NCI-H128 (cell line): ENCODE results near the gene TM9SF4.
"Not testable (repeated sequence)": the region's sequence is repeated elsewhere in the genome, so short reads cannot be mapped to it uniquely, and the experiment has no call there.

Source experiments
- DNase-seq: peaks from one replicate; lab custom pipeline; 2025; ENCODE audit not compliant: unreplicated experiment; lab: John Stamatoyannopoulos, UW

Gene TM9SF4

DNA sequence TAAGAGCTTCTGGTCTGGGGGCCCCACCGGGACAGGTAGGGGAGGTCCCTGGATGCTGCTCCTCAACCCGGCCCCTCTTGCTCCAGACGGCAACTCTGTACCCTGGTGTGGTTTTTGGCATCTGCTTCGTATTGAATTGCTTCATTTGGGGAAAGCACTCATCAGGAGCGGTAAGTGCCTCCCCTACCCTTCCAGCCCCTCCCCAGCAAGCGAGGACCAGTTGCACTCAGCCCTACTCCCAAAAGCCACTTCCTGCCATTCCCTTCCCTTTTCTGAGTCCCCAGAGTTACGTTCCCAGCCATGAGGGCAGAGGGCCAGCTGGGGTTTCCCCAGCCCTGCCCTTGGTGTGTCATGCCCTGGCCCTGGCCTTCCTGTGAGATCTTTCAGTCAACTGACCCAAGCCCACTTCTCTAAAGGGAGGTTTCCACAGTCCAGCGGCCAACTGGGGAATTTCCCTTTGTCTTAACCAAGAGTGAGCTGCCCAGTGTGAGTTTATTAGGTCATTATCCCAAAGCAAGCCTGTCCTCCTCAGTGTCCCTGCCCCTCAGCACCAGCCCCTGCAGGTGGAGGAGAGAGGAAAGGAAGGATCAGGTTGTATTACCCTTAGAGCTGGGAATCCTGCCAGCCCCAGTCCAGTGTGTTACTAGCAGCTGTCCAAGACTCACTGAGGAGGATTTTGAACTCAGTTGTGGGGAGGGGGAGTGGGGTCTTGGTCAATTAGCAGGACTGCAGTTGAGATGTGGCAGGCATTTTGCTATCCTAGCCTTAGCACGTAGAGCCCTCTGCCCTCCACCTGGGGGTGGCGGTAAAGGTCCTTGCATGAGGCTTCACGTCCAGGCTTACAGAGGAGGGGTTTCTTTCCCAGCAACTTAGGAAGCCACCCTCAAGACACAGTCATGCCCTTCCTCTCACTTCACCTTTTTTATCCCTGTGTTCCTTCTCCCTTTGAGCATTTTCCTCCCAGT is 45.8 kb downstream of the TM9SF4 start:
- peak; percentile 77 for DNase-seq

- DNase-seq: no peak
These were observed 48.1 kb downstream of the TM9SF4 start for GRCh38 chr20:32157611-32158010.

GRCh38 chr20:32158351-32158750 is 48.8 kb downstream of the TM9SF4 start:
- DNase-seq: no peak

GRCh38 chr20:32158943-32159660 is 49.6 kb downstream of the TM9SF4 start:
- DNase-seq: no peak

GRCh38 chr20:32159766-32160221 is 50.3 kb downstream of the TM9SF4 start:
- DNase-seq: no peak

DNA sequence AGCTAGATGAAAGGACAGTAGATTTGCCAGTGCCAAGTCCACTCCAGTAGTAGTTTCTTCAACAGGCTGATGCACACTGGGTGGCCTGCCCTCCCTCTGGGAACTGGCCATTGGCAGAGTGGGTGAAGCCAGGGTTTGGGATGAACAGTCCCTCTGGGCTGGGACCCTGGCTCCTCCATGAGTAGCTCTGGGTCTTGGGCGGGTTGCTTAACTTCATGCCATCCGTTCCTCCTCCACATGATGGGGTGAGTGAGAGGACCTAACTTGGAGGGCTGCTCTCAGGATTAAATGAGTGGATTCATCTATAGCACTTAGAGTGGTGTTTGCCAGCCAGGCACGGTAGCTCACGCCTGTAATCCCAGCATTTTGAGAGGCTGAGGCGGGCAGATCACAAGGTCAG is 50.8 kb downstream of the TM9SF4 start:
- no peak for DNase-seq

DNA sequence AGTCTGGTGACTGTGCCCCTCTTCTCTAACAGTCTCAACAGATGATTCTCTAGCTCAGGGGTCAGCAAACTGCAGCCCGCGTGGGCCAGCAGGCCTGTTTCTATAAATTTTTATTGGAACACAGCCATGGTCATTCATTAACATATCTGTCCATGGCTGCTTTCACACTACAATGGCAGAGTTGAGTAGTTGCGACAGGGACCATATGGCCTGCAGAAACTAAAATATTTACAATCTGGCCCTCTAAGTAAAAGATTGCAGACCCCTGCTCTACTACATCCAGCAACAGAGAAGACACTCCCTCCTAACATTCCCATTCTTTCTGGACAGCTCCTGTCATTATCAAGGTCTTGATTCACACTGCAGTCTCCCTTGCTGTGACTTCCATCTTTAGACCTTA is 52.8 kb downstream of the TM9SF4 start:
- DNase-seq: no peak

GRCh38 chr20:32163951-32164350 is 54.4 kb downstream of the TM9SF4 start:
- DNase-seq: no peak

DNA sequence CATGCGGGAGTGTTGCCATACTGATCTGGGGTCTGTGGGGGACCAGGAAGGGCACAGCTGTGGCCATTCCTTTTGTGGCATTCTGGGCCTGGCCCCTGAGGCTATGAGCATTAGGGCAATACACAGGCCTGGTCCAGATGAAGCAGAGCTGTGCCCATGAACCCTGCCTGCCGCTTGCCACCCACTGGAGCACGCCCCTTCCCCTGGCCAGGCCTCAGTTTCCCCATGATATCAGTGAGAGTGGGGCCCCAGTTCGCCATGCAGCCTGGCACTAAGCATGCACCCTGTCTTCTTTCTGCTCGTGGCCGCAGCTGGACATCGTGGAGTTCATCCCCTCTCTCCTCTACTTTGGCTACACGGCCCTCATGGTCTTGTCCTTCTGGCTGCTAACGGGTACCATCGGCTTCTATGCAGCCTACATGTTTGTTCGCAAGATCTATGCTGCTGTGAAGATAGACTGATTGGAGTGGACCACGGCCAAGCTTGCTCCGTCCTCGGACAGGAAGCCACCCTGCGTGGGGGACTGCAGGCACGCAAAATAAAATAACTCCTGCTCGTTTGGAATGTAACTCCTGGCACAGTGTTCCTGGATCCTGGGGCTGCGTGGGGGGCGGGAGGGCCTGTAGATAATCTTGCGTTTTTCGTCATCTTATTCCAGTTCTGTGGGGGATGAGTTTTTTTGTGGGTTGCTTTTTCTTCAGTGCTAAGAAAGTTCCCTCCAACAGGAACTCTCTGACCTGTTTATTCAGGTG is 55.6 kb downstream of the TM9SF4 start:
- no peak for DNase-seq

DNA sequence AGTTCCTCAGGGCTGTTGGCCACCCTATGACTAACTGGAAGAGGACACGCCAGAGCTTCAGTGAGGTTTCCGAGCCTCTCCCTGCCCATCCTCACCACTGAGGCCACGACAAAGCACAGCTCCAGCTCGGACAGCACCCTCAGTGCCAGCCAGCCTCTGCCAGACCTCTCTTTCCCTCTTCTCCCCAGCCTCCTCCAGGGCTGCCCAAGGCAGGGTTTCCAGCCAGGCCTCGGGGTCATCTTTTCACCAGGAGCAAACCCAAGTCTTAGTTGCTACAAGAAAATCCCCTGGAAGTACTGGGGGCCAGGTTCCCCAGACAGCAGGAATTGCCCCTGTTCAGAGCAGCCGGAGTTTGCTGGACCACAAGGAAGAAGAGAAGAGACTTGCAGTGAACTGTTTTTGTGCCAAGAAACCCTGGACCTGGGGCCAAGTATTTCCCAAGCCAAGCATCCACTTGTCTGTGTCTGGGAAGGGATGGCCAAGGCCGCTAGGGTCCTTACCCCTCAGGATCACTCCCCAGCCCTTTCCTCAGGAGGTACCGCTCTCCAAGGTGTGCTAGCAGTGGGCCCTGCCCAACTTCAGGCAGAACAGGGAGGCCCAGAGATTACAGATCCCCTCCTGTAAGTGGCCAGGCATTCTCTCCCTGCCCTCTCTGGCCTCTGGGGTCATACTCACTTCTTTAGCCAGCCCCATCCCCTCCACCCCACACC is 56.5 kb downstream of the TM9SF4 start:
- DNase-seq: no peak

DNA sequence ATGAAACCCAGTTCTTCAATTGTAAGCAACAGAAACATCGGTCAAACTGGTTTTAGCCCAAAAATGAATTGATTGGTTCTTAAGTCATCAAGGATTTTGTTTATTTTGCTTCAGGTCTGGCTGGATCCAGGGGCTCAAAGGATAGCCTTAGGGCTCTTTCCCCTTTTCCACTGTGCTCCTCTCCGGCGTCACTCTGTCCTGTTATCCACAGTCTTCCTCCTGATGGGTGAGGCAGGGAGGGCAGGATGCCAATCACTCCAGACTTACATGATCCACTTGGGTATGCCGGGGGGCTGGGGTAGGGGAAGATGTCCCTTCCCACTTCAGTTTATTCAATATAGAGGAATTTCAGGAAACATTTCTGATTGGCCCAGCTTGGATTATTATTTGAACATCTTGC is 58.0 kb downstream of the TM9SF4 start:
- no peak for DNase-seq

- peak; percentile 33 for DNase-seq
These were observed 58.8 kb downstream of the TM9SF4 start for GRCh38 chr20:32168184-32168910.

DNA sequence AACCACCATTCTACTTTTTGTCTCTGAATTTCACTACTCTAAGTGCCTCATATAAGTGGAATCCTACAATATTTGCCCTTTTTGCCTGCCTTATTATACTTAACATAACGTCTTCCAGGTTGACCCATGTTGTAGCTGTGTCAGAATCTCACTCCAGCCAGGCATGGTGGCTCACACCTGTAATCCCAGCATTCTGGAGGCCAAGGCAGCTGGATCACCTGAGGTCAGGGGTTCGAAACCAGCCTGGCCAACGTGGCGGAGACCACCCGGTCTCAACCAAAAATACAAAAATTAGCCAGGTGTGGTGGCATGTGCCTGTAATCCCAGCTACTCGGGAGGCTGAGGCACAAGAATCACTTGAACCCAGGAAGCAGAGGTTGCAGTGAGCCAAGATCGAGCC is 68.2 kb downstream of the TM9SF4 start:
- not testable (repeated sequence) for DNase-seq

DNA sequence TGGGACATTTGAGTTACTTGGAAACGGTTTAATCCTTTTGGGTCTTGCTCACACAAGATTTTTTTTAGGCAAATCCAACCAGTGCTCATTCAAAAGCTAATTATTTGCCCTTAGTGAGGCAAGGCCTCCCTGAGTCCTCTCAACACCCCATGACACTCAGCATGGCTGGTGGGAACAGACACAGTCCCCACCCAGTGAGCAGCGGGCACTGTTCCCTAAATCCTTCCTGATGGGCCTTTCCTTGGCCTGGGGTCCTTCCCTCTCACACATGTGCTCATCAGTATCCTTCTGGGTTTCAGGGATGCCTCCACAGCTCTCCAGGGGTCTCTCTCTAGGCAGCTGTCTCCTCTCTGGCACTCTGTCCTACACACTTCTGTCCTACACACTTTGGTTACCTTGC is 70.0 kb downstream of the TM9SF4 start:
- DNase-seq: no peak

DNA sequence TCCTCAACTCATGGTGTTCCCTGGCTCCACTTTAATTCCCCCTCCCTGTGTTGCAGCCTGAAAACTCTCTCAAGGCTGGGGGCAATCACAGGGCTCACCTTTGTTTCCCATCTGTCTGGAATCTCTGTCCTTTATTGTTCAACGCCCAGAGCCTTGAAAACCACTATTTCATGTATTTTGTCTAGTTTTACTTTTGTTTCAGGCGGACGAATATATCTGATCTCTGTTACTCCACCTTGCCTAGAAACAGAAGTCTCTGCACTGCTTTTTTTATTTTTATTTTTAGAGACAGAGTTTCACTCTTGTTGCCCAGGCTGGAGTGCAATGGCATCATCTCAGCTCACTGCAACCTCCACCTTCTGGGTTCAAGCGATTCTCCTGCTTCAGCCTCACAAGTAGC is 70.4 kb downstream of the TM9SF4 start:
- DNase-seq: no peak

DNA sequence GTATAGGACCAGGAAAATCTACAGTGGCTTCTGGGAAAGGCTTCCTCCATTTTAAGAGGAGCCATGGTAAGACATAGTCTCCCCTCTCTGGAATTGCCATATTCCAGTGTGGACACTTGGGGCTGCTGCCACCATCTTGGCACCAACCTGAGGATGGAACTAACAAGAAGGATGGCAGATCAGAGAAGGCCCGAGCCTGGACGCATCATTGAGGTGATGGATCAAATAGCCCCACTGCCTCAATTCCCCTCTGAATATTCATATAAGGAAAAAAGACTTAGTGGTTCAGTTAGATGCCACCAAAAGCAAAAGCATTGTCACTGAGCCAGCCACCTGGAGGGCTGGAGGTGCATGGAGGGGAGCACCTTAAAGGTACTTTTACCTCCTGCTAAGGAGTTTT is 72.1 kb downstream of the TM9SF4 start:
- no peak for DNase-seq

GRCh38 chr20:32183947-32184635 is 74.6 kb downstream of the TM9SF4 start:
- no peak for DNase-seq

GRCh38 chr20:32184961-32185603 is 75.6 kb downstream of the TM9SF4 start:
- no peak for DNase-seq

DNA sequence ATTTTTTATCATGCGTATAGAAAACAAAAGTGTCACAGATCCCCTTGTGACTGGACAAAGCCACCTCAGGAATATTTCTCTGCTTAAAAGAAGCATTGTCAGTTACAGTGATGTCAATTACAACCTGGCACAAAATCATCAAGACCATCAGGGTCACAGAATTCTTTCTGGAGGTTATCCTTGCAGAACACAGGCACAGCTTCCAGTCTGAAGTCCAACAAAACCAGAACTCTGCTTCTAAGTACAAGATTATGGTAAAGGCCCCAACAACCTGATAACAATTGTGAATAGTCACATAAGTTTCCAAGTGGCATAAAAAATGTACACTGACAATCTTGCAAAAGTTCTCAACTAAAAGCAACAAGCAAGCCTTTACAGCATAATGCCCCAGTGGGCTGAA is 77.0 kb downstream of the TM9SF4 start:
- no peak for DNase-seq
